Fibroblast of upper back skin (primary cell): ENCODE data around the gene CAMK2D.
A peak's percentile ranks its signal among the peaks of the same experiment; 100 is the strongest.

Experiments
- DNase-seq: peaks from one replicate; pipeline ENCODE4 v3.0.0-alpha.2; 2013

CAMK2D gene

DNA sequence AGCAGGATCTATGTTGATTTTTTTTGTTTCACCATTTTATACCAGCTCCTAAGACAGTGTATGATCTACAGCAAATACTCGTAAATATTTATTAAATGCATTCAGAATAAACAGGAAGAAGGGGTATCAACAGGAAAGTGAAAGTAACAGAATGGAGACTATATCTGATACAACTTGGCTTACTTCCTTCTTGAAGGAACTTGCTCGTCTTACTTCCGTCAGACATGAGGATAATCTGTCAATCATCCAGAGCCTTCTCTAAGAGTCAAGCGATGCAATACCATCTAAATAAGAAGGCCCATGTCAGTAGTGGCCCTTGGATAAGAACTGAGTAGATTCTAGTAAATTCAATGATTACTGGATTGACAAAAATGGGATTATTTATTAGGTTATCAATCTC lies 84.2 kb downstream of the CAMK2D start:
- DNase-seq, result no peak

DNA sequence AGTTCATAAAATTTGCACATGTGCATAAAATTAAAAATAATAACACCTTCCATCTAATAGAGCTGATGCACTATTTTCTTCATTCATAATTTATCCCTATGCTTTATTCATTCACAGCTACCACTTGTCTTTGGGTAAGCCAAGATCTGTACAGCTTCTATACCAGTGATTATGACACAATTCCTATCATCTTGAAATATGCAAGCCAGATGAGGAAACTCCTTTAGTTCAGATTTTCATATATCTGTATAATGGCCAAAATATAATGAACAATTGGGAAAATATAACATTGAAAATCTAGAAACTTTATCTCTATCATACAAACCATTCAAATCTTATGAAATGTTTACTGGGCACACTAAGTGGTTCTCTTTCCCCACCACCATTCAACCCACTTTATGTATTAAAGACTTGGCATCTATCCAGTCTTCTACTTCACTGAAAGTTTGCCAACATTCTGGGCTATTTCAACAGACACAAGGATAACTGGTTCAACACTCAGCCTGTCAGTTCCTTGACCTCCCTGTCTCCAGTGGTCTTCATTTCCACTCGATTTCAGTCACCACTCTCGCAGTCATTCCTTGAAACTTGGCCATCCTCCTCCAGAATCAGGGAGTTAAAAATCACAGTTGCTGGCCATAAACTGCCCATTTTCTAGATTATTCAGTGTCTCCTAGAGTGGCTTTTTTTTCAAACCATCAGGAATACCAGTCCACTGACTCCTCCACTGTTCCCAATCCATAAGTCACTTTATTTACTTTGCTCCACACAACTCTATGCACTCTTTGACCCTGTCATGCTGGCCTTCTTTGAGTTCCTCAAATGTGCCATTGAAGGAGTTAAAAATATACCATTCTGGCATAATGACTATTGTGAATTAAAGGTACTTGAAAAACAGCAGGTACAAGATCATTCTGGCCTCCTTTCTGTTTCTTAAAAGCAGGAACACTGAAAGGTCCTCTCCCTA lies 85.5 kb downstream of the CAMK2D start:
- DNase-seq, result peak; percentile 46

DNA sequence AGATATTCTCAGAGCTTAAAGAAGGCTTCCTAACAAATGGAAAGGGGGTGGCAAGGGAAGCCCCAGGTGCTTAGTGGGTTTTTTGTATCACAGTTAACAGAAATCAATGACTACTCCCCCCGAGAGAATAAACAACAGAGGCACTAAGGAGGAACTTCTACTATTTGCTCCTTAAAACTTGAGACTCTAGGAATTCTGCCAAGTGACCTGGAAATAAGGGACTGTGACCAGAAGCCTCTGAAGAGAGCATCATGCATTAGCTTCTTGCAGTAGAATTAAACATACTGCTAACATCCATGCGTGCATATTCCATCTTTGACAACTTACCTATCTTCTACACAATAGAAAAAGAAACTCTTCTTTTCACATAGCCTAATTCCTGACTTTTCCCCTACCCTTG lies 86.8 kb downstream of the CAMK2D start:
- no peak for DNase-seq

DNA sequence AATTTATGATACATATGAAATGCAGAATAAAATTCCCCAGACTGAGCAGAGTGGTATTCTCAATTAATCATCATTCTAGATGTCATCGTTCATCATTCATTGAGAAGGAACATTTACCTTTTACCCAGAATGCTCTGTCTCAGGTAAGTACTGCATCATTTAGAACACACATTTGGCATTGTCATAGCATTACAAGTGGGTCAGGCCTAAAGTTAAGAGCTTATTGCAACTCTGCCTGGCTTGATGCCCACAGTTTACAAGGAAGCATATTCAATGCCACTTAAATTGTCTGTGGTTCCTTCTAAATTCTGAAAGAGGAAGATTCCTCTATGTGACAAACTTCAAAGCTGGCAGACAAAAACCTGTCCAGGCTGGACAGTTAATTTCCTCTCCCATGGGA lies 87.3 kb downstream of the CAMK2D start:
- DNase-seq, result no peak

DNA sequence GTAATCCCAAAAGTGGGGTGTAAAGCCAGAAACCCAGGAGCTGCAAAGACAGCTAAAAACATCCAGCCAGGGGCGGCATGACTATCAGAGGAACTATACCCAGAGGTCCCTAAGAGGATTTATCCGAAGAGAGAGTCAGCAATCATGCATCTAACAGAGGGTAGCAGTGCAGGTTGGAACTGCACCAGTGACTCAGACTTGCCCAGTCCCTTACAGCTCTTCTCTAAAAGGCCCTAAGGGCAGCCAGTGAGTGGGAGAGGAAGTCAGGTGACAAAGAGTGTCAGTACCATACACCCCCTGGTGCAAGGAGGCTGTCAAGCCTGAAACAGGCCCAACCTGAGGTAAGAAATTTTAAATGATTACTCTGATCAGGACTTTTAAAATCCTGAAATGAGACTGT lies 88.1 kb downstream of the CAMK2D start:
- no peak for DNase-seq

DNA sequence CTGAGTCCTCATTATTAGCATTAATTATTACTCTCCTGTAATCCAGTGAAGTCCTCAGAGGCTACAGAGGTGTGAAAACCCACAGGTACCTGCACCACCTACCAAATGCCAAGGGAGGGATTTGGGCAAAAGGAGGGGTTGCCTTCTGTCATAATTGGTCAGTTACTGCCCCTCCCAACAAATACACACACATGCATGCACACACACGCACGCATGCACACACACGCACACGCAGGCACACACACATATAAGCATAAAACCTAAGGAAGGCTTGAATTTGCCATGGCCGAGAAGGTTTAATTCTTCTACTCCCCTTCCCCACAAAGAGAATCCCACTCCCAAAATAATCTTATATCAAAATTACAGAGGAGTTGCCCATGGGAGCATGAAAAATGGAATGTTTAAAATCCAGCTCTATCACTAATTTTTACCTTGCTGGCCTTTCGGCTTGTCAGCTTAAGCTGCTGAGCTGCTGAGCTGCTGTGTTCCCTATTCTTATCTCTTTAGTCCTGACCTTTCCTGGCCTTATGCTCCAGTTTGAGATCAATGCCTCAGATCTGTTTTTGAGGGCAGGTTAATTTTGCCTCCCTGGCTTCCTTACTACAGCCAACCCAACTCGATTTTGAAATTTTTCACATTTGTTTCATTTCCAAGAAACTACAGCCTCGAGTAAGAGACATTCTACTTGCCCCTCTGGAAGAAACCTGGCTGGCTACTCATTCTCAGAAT lies 95.0 kb downstream of the CAMK2D start:
- no peak for DNase-seq

DNA sequence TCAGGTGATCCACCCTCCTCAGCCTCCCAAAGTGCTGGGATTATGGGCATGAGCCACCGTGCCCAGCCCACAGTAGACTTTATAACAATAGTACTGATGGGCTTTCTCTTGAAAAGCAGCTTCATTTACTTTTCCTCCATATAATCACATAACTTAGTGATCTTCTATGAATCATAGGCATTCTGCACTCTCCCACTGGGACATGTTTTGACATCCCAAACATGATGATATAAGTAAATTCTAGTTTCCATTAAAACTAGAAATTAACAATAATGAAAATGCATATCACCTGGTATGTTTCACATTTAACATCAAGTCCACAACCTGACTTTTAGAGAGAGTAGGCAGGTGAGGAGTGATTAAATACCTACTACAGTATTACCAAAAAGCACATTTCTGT lies 96.5 kb downstream of the CAMK2D start:
- DNase-seq, result no peak

DNA sequence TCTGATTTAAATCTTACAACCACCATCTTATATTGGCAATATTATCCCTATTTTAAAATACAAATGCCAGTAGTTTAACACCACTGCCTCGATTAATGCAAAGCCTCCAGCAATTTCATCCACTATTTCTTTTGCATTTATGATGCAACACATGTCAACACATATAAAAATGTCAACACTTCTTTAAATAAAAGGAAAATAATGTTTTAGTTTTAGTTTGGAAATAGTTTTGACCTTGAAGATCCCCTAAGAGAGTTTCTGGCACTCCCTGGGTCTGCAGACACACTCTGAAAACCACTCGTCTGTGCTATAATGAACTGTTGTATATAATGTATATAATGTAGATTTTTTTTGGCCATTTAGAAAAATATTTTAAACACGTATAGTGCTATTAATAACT lies 99.0 kb downstream of the CAMK2D start:
- DNase-seq, result no peak

DNA sequence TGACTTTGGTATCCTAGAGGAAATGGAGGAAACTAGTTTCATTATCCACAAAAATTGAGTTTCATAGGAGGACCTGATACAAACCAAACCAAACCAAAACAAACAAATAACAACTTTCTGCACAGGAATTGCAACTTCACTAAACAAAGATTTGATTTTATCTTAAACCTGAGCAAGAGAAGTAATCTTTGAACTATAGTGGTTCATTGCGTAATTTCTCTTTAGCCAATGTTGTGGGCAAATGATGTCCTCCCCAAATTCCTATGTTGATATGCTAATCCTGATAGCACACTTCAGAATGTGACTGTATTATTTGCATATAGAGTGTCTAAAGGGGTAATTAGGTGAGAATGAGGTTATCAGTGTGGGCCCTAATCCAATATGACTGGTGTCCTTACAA lies 102.4 kb downstream of the CAMK2D start:
- no peak for DNase-seq

DNA sequence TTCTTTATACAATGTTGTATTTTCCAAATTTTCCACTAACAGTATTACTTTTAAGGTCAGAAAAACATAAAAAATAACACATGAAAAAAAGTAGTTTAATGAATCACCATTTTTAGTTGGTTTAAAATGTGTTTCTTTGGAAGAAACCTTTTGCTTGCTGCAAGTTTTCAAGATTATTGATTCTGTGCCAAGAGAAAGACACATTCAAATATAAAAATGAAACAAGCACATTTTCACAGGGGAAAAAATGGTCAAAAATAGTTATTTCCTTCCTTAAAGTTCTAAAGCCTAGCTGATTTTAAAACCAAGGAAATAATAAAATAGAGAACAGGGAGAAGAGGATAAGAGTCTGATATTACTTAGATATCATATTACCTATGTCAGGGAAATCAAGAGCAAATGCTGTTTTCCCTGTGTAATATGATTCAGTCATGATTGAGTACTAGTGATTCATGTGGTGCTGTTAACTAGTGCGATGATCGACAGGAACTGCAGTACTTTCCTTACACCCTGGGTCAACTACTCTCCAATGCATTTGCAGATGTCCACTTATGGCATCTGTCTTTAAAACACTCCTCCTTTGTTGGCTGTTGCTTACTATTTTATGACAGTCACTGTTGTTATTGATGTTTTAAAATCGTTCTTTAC lies 103.8 kb downstream of the CAMK2D start:
- DNase-seq, result peak; percentile 58

DNA sequence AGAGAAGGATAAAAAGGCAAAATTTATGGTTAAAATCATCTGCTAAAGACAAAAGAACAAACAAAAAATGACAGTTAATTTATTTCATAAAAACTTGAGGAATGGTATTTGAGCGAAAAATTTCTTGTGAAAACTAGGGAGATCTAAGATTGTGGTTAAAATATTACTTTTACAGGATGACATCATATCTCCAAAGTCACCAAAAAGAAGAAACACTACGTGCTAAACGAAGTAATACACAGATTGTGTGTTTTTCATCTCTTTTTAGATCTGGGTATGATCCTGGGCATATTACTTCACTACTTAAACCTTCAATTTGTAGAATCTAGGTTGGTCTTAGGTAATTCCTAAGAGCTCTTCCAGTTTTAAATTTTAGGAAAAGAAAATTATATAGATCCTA lies 107.7 kb downstream of the CAMK2D start:
- DNase-seq, result no peak

DNA sequence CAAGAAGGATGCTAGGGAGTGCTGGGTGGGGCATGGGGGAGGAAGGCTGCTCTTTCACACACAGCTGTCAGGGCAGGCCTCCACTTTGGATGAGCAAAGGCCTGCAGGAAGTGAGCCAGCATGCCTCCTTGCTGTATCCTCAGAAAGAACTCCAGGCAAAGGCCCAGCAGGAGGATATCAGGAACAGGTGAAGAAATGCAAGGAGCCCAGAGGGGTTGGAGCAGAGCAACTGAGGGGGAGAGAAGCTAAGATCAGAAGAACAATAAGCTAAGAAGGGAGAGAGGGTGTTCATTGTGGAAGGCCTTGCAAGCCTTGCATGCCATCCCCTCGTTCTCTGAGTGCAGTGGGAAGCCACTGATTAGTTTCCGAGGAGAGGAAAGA lies 115.1 kb downstream of the CAMK2D start:
- peak; percentile 36 for DNase-seq

DNA sequence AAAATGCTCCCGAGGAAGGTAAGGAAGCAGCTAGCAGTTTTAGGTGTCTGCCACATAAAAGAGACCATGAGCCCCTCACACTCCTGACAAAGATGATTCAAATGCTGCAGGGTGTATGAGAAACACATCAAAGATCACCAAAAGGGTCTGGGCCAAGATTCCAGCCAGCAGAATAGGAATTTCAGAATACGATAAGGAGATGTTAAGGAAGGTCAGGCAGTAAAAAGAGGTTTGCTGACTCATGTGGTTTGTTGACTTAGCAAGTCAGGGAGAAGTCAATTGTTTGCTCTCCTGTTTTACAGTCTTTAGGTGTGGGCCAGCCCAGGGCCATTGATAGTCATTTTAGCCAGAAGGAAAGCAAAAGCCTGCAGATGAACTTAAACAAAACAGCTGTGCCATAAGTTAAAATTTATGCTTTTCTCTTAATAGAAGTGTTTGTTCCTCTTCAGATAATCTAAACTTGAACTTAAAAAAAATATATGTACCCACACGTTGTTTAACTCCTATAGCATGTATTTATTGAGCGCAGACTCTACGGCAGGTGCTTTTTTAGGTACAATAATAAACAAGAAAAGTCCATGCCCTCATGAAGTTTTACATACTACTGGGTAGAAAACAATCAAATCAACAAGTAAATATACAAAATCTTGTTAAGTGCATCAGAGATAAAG lies 115.6 kb downstream of the CAMK2D start:
- peak; percentile 59 for DNase-seq

DNA sequence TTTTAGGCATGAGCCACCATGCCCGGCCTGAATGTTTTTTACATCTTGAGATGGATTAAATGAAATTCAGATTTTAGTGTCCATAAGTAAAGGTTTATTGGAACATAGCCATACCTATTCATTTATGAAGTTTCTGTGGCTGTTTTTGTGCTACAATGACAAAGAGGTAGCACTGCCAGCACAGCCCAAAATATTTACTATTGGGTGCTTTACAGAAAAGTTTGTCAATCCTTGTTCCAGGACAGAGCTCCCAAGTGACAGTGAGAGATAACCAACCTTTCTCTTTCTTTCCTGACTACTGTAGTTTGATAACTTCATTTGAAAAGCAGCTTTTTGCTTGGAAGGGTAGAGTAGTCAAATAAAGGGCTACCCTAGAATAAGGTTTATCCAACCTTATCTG lies 116.2 kb downstream of the CAMK2D start:
- no peak for DNase-seq

DNA sequence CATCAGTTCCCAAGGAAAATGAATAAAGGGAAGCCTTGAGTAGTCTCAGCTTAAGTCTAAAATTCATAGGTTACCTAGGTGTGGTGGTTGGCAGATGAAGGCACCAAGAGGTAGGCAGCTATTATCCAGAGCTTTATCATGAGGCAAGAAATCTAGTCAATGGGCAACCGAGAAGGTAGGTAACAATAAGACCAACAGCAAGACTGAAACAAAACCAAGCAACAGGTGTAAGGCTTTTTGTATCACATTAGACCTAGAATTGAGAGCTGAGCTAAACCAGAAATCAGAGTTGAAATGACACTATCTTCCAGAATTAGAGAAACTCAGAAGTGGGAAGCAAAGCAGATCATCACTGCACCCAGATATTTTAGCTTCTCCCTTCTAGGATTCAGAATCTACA lies 117.1 kb downstream of the CAMK2D start:
- DNase-seq, result no peak

DNA sequence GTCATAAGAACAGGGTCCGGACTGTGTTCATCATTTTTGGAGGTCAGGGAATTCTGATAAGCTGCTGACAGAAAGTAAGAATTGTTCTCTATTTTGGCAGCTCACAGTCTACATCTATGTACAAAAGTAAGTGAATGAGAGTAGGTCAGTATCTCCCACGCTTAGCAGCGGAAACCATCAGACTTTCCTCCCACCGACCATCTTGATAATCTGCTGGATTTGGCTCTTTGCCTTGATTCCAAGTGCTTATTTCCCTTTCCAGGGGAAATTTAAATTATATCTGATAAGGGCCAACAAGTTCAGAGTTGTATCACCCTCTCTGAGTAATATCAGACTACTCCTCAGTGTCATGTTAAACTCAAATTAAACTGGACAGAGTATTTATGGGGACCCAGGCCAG lies 118.0 kb downstream of the CAMK2D start:
- no peak for DNase-seq

DNA sequence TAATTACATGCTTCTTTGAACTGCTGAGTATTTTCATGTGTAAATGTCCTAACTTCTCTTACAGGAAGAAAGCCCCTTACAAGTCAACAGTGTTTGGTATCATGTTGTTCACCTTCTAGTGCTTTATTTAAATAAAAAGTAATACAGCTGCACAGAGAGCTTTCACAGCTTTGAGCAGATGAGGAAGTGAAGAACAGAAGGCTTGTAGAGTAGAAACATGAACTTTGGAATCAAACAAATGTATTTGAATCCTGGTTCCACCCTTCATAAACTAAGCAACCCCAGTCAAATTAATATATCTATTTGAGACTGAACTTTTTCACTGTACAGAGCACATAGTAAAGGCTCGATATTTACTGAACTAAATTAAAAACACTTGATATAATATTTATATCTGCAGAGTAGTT lies 120.5 kb downstream of the CAMK2D start:
- no peak for DNase-seq

DNA sequence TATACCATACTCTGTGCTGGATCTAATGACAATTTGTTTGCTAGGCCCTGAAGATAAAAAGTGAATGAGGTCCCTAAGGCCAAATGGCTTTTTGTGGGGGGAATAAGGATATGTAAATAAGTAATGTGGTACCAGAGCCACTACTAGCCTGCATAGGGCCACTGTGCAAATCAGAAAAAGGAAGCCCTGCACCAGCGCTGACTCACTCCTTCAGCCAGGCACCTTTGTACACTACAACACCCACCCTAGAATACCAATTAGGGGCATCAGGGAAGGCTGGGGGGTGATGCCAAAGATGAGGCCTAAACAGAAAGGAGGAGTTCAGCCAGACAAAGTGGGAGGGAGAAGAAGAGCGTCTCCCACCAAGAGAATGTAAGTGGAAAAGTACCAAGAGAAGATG lies 122.2 kb downstream of the CAMK2D start:
- DNase-seq, result no peak

DNA sequence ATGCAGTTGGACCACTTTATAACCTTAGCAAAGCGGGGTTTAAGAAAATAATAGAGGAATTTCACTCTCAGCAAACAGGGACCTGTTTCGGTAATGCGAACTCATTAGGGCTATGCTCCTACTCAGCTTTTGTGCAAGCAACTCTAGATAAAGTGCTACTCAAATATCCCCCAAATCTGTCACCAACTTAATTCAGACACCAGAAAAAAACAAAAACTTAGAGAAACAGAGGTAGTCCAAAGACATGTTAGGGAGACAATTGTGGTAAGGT lies 123.0 kb downstream of the CAMK2D start:
- DNase-seq, result no peak

DNA sequence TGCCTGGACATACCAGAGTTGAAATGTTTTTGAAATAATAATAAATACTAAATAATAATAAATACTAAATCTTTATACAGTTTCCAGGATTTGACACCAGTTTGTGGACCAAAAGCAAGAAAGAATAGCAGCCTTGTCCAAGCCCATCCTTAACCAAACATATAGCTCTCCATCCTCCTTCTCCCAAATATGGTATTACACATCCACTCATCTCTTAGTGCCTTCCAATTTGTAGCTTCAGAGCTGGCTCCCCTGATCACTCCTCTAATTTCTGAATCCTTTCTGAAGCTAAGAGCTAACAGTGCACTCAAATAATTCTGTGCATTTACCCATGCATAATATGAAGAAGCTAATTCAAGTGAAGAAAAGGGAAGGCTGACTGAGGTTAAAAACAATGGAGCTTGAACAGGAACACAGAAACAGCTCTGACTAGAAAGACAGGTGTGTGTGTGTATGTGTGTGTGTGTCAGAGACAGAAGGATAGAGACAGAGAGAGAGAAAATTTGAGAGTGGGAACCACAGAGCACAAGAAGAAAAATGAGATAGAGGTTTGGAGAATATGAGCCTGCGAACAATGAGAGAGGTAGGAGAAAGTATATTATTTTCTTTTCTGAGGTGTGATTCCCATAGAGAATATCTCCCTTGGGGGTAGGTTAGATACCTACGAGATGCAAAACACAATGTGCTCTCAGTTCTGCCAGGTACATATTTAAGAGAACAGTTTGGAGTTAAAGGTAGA lies 123.5 kb downstream of the CAMK2D start:
- no peak for DNase-seq

DNA sequence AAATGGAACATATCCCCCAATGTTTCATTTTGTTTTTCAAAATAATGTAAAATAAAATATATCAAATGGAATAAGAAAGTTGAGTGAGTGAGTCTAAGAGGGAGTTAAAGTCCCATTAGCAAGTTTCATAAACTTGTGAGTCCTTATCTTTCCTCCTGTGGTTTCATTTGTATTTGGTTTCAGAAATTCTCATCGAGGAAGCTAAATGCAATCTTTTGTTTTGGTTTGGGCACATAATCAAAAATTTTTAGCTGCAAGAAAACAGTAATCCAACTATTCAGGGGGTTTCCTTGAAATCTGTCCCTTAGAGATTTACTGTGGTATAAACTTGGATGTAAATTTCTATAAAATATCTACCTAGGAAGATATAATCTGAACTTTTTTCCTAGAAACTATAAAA lies 124.2 kb downstream of the CAMK2D start:
- DNase-seq, result peak; percentile 63

DNA sequence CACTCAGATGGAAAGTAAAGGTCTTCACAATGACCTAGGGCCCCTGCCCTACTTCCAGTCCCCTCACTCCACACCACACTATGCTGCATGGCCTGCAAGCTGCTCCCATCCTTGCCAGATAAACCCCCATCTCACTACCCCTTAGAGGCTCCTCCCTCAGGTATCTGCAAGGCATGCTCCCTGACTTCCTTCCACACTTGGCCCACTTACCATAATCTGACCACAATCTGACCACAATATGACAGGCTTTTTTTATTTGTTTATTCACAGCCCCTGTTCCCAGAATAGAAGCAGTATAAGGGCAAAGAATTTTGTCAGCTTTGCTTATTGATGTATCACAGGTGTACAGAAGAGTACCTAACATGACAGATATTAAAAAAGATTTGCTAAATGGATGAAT lies 124.7 kb downstream of the CAMK2D start:
- peak; percentile 78 for DNase-seq

DNA sequence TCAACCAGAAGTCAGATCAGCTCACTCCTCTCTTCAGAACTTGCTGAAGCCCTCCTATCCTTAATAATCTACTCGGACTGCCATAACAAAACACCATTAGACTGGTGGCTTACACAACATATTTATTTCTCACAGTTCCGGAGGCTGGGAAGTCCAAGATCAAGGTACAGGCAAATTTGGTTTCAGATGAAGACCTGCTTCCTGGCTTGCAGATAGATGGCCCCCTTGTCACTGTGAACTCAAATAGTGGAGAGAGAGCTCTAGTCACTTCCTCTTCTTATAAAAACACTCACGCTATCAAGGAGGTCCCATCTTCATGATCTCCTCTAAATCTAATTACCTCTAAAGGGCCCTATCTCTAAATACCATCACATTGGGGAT lies 125.1 kb downstream of the CAMK2D start:
- DNase-seq, result no peak
